Fibroblast of gingiva (primary cell): ENCODE measurements around the gene GPR39.

Source experiments
- DNase-seq: peaks from one replicate; pipeline ENCODE4 v3.0.0-alpha.2; 2011; ENCODE audit warnings: low read depth

GPR39 gene

GRCh38 chr2:132567682-132568081 is 151.1 kb downstream of the GPR39 start:
- no peak for DNase-seq

- no peak for DNase-seq
Measured at GRCh38 chr2:132568656-132569055, 152.1 kb downstream of the GPR39 start.

GRCh38 chr2:132573444-132574007 is 156.9 kb downstream of the GPR39 start:
- no peak for DNase-seq

- no peak for DNase-seq
Measured at GRCh38 chr2:132577686-132578085, 161.1 kb downstream of the GPR39 start.

GRCh38 chr2:132581591-132581990 is 165.0 kb downstream of the GPR39 start:
- no peak for DNase-seq

GRCh38 chr2:132581991-132582738 is 165.6 kb downstream of the GPR39 start:
- DNase-seq = no peak

GRCh38 chr2:132583666-132584360 is 167.2 kb downstream of the GPR39 start:
- no peak for DNase-seq

GRCh38 chr2:132584976-132585817 is 168.6 kb downstream of the GPR39 start:
- no peak for DNase-seq

- no peak for DNase-seq
Measured at GRCh38 chr2:132586101-132586511, 169.5 kb downstream of the GPR39 start.

- no peak for DNase-seq
Measured at GRCh38 chr2:132586835-132587234, 170.2 kb downstream of the GPR39 start.

- no peak for DNase-seq
Measured at GRCh38 chr2:132588576-132588975, 172.0 kb downstream of the GPR39 start.

GRCh38 chr2:132589111-132589830 is 172.7 kb downstream of the GPR39 start:
- no peak for DNase-seq

GRCh38 chr2:132589966-132590365 is 173.4 kb downstream of the GPR39 start:
- no peak for DNase-seq

- no peak for DNase-seq
Measured at GRCh38 chr2:132593171-132593570, 176.6 kb downstream of the GPR39 start.

- no peak for DNase-seq
Measured at GRCh38 chr2:132595186-132595585, 178.6 kb downstream of the GPR39 start.

GRCh38 chr2:132595693-132596092 is 179.1 kb downstream of the GPR39 start:
- DNase-seq = no peak

- DNase-seq = no peak
Measured at GRCh38 chr2:132597166-132597565, 180.6 kb downstream of the GPR39 start.

GRCh38 chr2:132597831-132598230 is 181.2 kb downstream of the GPR39 start:
- DNase-seq = no peak

GRCh38 chr2:132598536-132598935 is 181.9 kb downstream of the GPR39 start:
- no peak for DNase-seq

GRCh38 chr2:132599556-132599955 is 183.0 kb downstream of the GPR39 start:
- DNase-seq = no peak

GRCh38 chr2:132604561-132604960 is 188.0 kb downstream of the GPR39 start:
- no peak for DNase-seq
